Neural progenitor cell (in vitro differentiated cells): Measurements from ENCODE around the gene VIPR1. TPM values are rescaled to one million over a fixed set of nuclear protein-coding genes. Genes with fewer than 3 reads are reported as not detected.

ENCODE experiments used
- DNase-seq: peaks from one replicate; pipeline ENCODE4 v3.0.0-alpha.2; 2016; ENCODE audit warnings: low spot score
- H2AFZ ChIP-seq: fragments of 200-600 bp; sonication (generic); replicated peaks from 2 replicates; pipeline ENCODE4 v1.6.1; 2016; ENCODE audit warnings: antibody characterized with exemption
- H3F3A ChIP-seq: fragments of 200-600 bp; sonication (generic); 2 replicates; pipeline ENCODE4 v1.6.1; 2016; ENCODE audit warnings: antibody characterized with exemption, low read depth
- H3K27ac ChIP-seq: fragments of 200-600 bp; sonication (generic); 2 replicates; pipeline ENCODE4 v1.5.1; 2016; ENCODE audit warnings: mild to moderate bottlenecking
- H3K27me3 ChIP-seq: fragments of 200-600 bp; sonication (generic); 2 replicates; pipeline ENCODE4 v1.6.1; 2016; ENCODE audit warnings: mild to moderate bottlenecking, moderate library complexity
- H3K36me3 ChIP-seq: fragments of 200-600 bp; sonication (generic); 2 replicates; pipeline ENCODE4 v1.5.1; 2016
- H3K4me1 ChIP-seq: fragments of 200-600 bp; sonication (generic); 2 replicates; pipeline ENCODE4 v1.6.1; 2016; ENCODE audit warnings: mixed run types
- H3K4me2 ChIP-seq: fragments of 200-600 bp; sonication (generic); 2 replicates; pipeline ENCODE4 v1.6.1; 2016
- H3K4me3 ChIP-seq: fragments of 200-600 bp; sonication (generic); 2 replicates; pipeline ENCODE4 v1.5.1; 2016
- H3K79me2 ChIP-seq: fragments of 200-600 bp; sonication (generic); 2 replicates; pipeline ENCODE4 v1.6.1; 2016; ENCODE audit warnings: low read depth
- H3K9ac ChIP-seq: fragments of 200-600 bp; sonication (generic); 2 replicates; pipeline ENCODE4 v1.6.1; 2016
- H3K9me3 ChIP-seq: fragments of 200-600 bp; sonication (generic); 2 replicates; pipeline ENCODE4 v1.5.1; 2016; ENCODE audit warnings: low read depth
- H4K20me1 ChIP-seq: fragments of 200-600 bp; sonication (generic); 2 replicates; pipeline ENCODE4 v1.6.1; 2016; ENCODE audit warnings: low read depth
- H3K27ac Mint-ChIP-seq: 3 replicates; pipeline ENCODE4 v1.8.0; 2021; ENCODE audit warnings: mixed read lengths
- H3K27me3 Mint-ChIP-seq: 2 replicates; pipeline ENCODE4 v1.8.0; 2022; ENCODE audit warnings: low read depth, mild to moderate bottlenecking, inconsistent platforms, moderate library complexity, mixed read lengths; ENCODE audit not compliant: insufficient read depth
- H3K36me3 Mint-ChIP-seq: 3 replicates; pipeline ENCODE4 v1.8.0; 2021; ENCODE audit warnings: mixed read lengths
- H3K4me1 Mint-ChIP-seq: 3 replicates; pipeline ENCODE4 v1.8.0; 2021; ENCODE audit warnings: mixed read lengths
- H3K4me3 Mint-ChIP-seq: 3 replicates; pipeline ENCODE4 v1.8.0; 2021; ENCODE audit warnings: mild to moderate bottlenecking, moderate library complexity, mixed read lengths
- H3K9me3 Mint-ChIP-seq: 3 replicates; pipeline ENCODE4 v1.8.0; 2020; ENCODE audit warnings: mixed read lengths
- EZH2 ChIP-seq: fragments of 200-600 bp; sonication (generic); IDR thresholded peaks from 2 replicates; pipeline ENCODE4 v1.6.1; 2017; ENCODE audit warnings: antibody characterized with exemption, mild to moderate bottlenecking, moderate library complexity
- EZH2phosphoT487 ChIP-seq: fragments of 200-600 bp; sonication (generic); IDR thresholded peaks from 2 replicates; pipeline ENCODE4 v1.6.1; 2017; ENCODE audit warnings: antibody characterized with exemption
- total RNA-seq: library from RNA; depleted of rRNA; stranded (reverse); fragments of >200 nt; gene quantifications from 2 replicates; pipeline ENCODE4 v1.2.3, GENCODE V29; 2015; ENCODE audit warnings: low replicate concordance
- TF ChIP-seq, protein P1 (sequence below): fragments of 200-600 bp; sonication (generic); IDR thresholded peaks from 2 replicates; pipeline ENCODE4 v1.5.1; 2017; ENCODE audit warnings: antibody characterized with exemption, mild to moderate bottlenecking

Gene VIPR1
- total RNA-seq, 1 donor from 2014 or later: 1.4 TPM

DNA sequence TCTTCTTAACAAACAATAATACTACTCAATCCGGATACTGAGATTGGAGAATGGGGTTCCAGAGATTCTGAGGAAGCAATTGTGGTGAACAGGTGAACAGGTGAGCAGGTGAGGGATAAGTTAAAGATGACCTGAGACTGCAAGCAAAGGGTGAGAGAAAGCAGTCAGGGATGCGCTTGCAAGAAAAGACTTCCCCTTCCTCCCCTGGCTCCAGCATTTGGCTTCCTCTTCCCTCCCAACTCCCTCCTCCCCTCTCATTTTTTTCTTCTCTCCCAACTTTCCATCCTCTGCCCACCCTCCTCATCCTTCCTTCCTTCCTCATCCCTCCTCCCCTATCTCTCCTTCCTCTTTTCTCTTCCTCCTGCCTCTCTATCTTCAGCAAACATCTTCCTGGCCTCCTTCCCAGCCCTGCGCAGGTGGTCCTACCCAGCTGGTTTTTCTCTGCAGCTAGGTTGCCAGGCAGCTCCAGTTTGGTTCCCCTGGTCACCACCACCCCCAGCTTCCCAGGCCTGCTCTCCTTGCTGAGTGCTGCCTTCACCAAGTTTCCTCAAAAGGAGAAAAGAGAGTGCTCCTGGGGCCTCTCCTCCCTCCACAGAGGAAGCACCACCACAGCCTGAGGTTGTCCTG, 10.4 kb upstream of the VIPR1 start:
- no peaks in the 10 kb centered on the region for H3K79me2 ChIP-seq
- Mint-ChIP-seq H3K27me3 (peaks cover 2% of the 10 kb centered on the region), H3K27ac (no peak overlapping the region), H3K4me3 (no peak overlapping the region), H3K9me3 (no peaks in the 10 kb centered on the region), H3K36me3 (no peaks in the 10 kb centered on the region), H3K4me1 (peaks cover 3% of the 10 kb centered on the region)
- no peak overlapping the region for H3K9ac ChIP-seq
- no peak overlapping the region for H2AFZ ChIP-seq
- TF ChIP-seq, protein P1, sequence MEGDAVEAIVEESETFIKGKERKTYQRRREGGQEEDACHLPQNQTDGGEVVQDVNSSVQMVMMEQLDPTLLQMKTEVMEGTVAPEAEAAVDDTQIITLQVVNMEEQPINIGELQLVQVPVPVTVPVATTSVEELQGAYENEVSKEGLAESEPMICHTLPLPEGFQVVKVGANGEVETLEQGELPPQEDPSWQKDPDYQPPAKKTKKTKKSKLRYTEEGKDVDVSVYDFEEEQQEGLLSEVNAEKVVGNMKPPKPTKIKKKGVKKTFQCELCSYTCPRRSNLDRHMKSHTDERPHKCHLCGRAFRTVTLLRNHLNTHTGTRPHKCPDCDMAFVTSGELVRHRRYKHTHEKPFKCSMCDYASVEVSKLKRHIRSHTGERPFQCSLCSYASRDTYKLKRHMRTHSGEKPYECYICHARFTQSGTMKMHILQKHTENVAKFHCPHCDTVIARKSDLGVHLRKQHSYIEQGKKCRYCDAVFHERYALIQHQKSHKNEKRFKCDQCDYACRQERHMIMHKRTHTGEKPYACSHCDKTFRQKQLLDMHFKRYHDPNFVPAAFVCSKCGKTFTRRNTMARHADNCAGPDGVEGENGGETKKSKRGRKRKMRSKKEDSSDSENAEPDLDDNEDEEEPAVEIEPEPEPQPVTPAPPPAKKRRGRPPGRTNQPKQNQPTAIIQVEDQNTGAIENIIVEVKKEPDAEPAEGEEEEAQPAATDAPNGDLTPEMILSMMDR: no peak
- TF ChIP-seq EZH2phosphoT487: no peak
- TF ChIP-seq EZH2: no peak
- H3K27me3 ChIP-seq: no peaks in the 10 kb centered on the region
- peaks cover 4% of the 10 kb centered on the region for H3K4me1 ChIP-seq
- H3K4me3 ChIP-seq: no peak overlapping the region
- H3K9me3 ChIP-seq: no peaks in the 10 kb centered on the region
- no peaks in the 10 kb centered on the region for H4K20me1 ChIP-seq
- no peak overlapping the region for H3K4me2 ChIP-seq
- H3K27ac ChIP-seq: no peak overlapping the region
- DNase-seq: no peak
- H3F3A ChIP-seq: no peaks in the 10 kb centered on the region
- H3K36me3 ChIP-seq: no peaks in the 10 kb centered on the region

DNA sequence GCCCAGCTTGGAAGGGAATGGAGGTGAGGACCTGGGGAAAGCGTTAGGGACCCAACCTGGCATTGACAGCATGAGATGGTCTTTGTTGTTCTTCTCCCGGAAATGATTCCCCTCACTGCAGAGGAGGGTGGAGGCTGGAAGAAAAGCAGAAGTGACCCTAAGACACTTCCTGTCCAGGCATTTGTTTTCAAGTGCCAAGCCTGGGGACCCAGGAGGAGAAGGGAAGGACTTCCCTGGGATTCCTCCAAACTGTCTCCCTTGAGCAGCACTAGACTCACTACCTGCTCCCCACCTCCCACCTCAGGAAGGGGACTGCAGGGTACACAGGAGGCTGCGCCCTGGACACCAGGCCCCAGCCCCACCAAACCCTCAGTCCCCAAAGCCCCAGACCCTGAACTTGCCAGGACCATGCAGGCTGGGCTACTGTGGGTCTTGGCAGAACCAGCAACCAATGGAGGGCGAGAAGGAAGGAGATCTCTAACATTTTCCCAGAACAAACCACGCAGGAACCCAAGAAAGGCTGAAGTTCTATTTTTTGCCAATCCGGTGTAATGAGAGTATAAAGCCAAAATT, 9.8 kb upstream of the VIPR1 start:
- Histone ChIP-seq H3K4me2 (no peak overlapping the region), H3K9ac (no peak overlapping the region), H3F3A (no peaks in the 10 kb centered on the region), H3K9me3 (no peaks in the 10 kb centered on the region), H3K4me3 (no peak overlapping the region), H4K20me1 (no peaks in the 10 kb centered on the region), H3K27me3 (peaks cover 5% of the 10 kb centered on the region), H2AFZ (no peak overlapping the region), H3K79me2 (no peaks in the 10 kb centered on the region), H3K36me3 (no peaks in the 10 kb centered on the region), H3K4me1 (peaks cover 9% of the 10 kb centered on the region), H3K27ac (no peak overlapping the region)
- peaks cover 8% of the 10 kb centered on the region for H3K4me1 Mint-ChIP-seq
- TF ChIP-seq EZH2 (no peak), EZH2phosphoT487 (no peak)
- TF ChIP-seq, protein P1: no peak
- no peak overlapping the region for H3K27ac Mint-ChIP-seq
- H3K36me3 Mint-ChIP-seq: no peaks in the 10 kb centered on the region
- no peak for DNase-seq
- H3K27me3 Mint-ChIP-seq: peaks cover 6% of the 10 kb centered on the region
- no peaks in the 10 kb centered on the region for H3K9me3 Mint-ChIP-seq
- no peak overlapping the region for H3K4me3 Mint-ChIP-seq

DNA sequence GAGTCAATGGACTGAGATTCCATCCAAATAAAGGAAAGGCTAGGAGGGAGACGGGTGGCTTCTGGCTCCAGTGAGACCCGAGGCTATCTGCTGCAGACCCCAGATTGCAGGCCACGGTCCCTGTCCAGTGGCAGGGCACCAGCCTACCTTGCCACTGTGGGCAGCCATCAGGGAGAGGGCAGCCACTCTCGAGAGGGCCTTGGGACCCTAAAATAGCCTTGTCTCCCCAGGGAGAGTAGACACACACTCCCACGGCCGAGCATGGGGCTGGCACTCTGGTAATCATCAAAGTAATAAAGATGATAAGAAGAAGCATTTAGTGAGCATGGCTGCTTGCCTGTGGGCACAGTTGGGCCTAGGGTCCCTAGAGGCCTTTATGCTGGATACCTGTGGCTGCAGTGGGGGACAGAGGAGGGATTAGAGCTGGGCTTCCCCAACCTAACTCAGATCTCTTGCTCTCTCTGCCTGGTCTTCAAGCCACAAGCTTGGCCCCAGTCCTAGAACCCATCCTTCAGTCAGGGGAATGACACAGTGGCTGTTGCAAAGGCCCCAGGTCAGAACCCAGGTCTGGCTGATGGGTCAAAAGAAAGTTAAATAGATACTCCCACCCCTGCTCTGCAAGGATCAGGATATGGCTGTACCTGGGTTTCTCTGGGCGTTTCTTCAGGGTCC, 9.2 kb upstream of the VIPR1 start:
- no peak for DNase-seq
- H2AFZ ChIP-seq: no peak overlapping the region
- Mint-ChIP-seq H3K36me3 (no peaks in the 10 kb centered on the region), H3K27ac (no peak overlapping the region), H3K9me3 (no peaks in the 10 kb centered on the region), H3K4me3 (no peak overlapping the region), H3K27me3 (peaks cover 8% of the 10 kb centered on the region), H3K4me1 (peaks cover 10% of the 10 kb centered on the region)
- H3K36me3 ChIP-seq: no peaks in the 10 kb centered on the region
- no peak overlapping the region for H3K27ac ChIP-seq
- H3K4me1 ChIP-seq: peaks cover 9% of the 10 kb centered on the region
- no peak for TF ChIP-seq EZH2
- TF ChIP-seq, protein P1: no peak
- H3K9me3 ChIP-seq: no peaks in the 10 kb centered on the region
- no peaks in the 10 kb centered on the region for H3K79me2 ChIP-seq
- no peaks in the 10 kb centered on the region for H3F3A ChIP-seq
- H3K4me3 ChIP-seq: no peak overlapping the region
- H4K20me1 ChIP-seq: no peaks in the 10 kb centered on the region
- no peak overlapping the region for H3K4me2 ChIP-seq
- peaks cover 12% of the 10 kb centered on the region for H3K27me3 ChIP-seq
- H3K9ac ChIP-seq: no peak overlapping the region
